ENCODE results near the gene HRH3.

DNA sequence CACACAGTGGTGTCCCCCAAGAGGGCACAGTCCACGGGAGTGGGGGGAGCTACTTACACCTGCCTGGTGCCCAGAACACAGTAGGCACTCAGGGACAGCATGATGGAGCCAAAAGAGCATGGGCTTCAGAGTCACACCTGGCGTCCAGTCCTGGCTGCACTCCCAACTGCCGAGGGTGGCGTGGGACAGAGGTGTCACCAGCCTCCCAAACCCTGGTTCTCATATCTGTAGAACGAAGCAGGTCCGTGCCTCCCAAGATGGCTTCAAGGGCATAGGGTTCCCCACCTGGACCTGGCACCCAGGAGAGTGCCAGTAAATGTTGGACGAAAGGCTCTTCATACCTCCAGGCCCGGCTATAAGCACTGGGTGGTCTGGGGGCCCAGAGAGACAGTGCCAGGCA is 8.9 kb downstream of the HRH3 start:
- TF ChIP-seq POLR2AphosphoS5 (IDR thresholded peaks at IDR 0.05), result no peak
- TF ChIP-seq, protein P1, sequence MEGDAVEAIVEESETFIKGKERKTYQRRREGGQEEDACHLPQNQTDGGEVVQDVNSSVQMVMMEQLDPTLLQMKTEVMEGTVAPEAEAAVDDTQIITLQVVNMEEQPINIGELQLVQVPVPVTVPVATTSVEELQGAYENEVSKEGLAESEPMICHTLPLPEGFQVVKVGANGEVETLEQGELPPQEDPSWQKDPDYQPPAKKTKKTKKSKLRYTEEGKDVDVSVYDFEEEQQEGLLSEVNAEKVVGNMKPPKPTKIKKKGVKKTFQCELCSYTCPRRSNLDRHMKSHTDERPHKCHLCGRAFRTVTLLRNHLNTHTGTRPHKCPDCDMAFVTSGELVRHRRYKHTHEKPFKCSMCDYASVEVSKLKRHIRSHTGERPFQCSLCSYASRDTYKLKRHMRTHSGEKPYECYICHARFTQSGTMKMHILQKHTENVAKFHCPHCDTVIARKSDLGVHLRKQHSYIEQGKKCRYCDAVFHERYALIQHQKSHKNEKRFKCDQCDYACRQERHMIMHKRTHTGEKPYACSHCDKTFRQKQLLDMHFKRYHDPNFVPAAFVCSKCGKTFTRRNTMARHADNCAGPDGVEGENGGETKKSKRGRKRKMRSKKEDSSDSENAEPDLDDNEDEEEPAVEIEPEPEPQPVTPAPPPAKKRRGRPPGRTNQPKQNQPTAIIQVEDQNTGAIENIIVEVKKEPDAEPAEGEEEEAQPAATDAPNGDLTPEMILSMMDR (IDR thresholded peaks at IDR 0.05), result no peak

Data from suprapubic skin (tissue), 3 donors.